Measurements from ENCODE around the gene TM4SF1.
A peak's percentile ranks its signal among the peaks of the same experiment; 100 is the strongest.

TM4SF1 gene

DNA sequence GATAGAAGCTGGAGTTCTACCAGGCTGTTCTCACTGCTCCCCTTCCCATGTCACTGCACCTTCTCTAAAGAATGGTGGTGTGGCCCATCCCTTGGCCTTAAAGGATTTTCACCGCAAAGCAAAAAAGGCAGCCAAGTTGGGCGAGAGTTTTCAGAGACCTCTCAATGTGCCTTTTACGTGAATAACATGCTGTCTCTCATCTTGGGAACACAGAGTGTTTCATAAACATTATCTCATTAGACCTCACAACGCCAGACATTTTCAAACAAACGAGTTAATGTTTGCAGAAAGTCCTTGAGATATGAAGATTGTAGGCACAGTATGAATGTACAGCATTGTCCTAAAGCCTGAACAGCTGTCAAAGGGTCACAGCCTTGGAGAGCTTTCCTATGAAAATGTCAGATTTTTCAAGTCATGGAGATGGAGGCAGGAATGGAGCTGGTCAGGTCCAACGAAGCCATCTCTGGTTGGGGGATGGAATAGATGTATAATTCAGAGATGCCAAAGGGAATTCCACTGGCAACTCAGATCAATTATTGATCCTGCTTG lies 21.3 kb downstream of the TM4SF1 start:
- no peak for DNase-seq (ENCODE audit: low spot score)
- TF ChIP-seq, protein P1, sequence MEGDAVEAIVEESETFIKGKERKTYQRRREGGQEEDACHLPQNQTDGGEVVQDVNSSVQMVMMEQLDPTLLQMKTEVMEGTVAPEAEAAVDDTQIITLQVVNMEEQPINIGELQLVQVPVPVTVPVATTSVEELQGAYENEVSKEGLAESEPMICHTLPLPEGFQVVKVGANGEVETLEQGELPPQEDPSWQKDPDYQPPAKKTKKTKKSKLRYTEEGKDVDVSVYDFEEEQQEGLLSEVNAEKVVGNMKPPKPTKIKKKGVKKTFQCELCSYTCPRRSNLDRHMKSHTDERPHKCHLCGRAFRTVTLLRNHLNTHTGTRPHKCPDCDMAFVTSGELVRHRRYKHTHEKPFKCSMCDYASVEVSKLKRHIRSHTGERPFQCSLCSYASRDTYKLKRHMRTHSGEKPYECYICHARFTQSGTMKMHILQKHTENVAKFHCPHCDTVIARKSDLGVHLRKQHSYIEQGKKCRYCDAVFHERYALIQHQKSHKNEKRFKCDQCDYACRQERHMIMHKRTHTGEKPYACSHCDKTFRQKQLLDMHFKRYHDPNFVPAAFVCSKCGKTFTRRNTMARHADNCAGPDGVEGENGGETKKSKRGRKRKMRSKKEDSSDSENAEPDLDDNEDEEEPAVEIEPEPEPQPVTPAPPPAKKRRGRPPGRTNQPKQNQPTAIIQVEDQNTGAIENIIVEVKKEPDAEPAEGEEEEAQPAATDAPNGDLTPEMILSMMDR (IDR thresholded peaks at IDR 0.05; ENCODE audit: extremely low read depth, missing control alignments), result no peak

GRCh38 chr3:149353581-149354184 lies 23.8 kb downstream of the TM4SF1 start:
- TF ChIP-seq, protein P1 (IDR thresholded peaks at IDR 0.05; ENCODE audit: extremely low read depth, missing control alignments), result no peak
- DNase-seq (ENCODE audit: low spot score), result no peak

DNA sequence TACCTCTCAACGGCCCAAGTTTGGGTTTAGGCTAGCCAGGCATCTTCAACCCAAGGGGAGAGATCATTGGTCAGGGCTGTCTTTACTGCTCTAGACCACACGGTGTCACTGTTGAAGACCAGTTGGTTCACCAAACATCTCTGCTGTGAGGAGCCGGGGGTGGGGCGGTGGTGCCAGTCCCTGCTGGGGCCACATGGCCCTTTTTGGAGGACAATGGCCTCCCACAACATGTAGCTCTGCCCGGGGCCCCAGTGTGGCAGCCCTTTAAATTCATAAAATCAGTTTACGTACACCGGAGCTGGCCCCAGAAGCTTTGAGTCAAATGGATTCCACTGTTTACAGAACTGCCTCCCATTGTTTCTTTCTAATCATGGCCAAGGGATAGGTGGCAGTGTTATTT lies 24.9 kb downstream of the TM4SF1 start:
- TF ChIP-seq, protein P1 (IDR thresholded peaks at IDR 0.05; ENCODE audit: extremely low read depth, missing control alignments), result peak; percentile 77
- peak; percentile 71 for DNase-seq (ENCODE audit: low spot score)

GRCh38 chr3:149343951-149344350 lies 33.5 kb downstream of the TM4SF1 start:
- TF ChIP-seq, protein P1 (IDR thresholded peaks at IDR 0.05; ENCODE audit: extremely low read depth, missing control alignments), result no peak
- no peak for DNase-seq (ENCODE audit: low spot score)

GRCh38 chr3:149342413-149343380 lies 34.8 kb downstream of the TM4SF1 start:
- TF ChIP-seq, protein P1 (IDR thresholded peaks at IDR 0.05; ENCODE audit: extremely low read depth, missing control alignments), result no peak

GRCh38 chr3:149340310-149340933 lies 37.0 kb downstream of the TM4SF1 start:
- TF ChIP-seq, protein P1 (IDR thresholded peaks at IDR 0.05; ENCODE audit: extremely low read depth, missing control alignments), result no peak
- no peak for DNase-seq (ENCODE audit: low spot score)

More at GRCh38 chr3:149342413-149343380, 34.8 kb downstream of the TM4SF1 start:
- no peak for DNase-seq (ENCODE audit: low spot score)

Measured in GM20000 (cell line).